Colonic mucosa (tissue), 4 donors: ENCODE data around the gene CHD5. TPM values are rescaled to one million over a fixed set of nuclear protein-coding genes. Genes with fewer than 3 reads are reported as not detected.

Source experiments
- DNase-seq: peaks from one replicate; pipeline ENCODE4 v3.0.0-alpha.2; 2020
- H3K27ac ChIP-seq: fragments of 200-600 bp; one replicate; pipeline ENCODE4 v1.8.0; 2021
- H3K27me3 ChIP-seq: fragments of 200-600 bp; one replicate; pipeline ENCODE4 v1.8.0; 2021
- H3K36me3 ChIP-seq: fragments of 200-600 bp; one replicate; pipeline ENCODE4 v1.8.0; 2021
- H3K4me1 ChIP-seq: fragments of 200-600 bp; one replicate; pipeline ENCODE4 v1.8.0; 2021; ENCODE audit warnings: mild to moderate bottlenecking
- H3K4me3 ChIP-seq: fragments of 200-600 bp; one replicate; pipeline ENCODE4 v1.8.0; 2021
- H3K9ac ChIP-seq, 2 donors: one replicate each; pipeline ENCODE4 v1.7.0; 2013; ENCODE audit warnings: control low read depth in 2 of 2, low read depth in 2 of 2, low read length in 2 of 2
- H3K9me3 ChIP-seq: fragments of 200-600 bp; one replicate; pipeline ENCODE4 v1.8.0; 2021
- intact Hi-C: fragments of 100-400 bp; cut with DNase I; formaldehyde crosslinking; loops from one replicate; pipeline ENCODE4 v1.14.1; 2022
- total RNA-seq, 2 donors: library from RNA; stranded (reverse); fragmentation: NEBNext Ultra II Directional in 1 of 2; extraction: Animal tissue kit (Norgen Biotek cat#: 25700) in 1 of 2; gene quantifications; one replicate each; pipeline ENCODE4 v1.2.1, GENCODE V29; 2021
- TF ChIP-seq, protein P1 (sequence below): fragments of 200-600 bp; IDR thresholded peaks from one replicate; pipeline ENCODE4 v1.8.0; 2022; ENCODE audit warnings: antibody characterized with exemption, mild to moderate bottlenecking
- donor health status: healthy.
- donor health status: DM: no; HTN: no; CAD: no.
- donor health status: DM: no; HTN: no; CAD: no.

The CHD5 gene
- total RNA-seq, 2 donors from 2014 or later = 0.35 to 0.69 TPM

- no peaks in the 10 kb centered on the region for H3K4me1 ChIP-seq
- peaks cover 24% of the 10 kb centered on the region for H3K27me3 ChIP-seq
- no peak overlapping the region for H3K4me3 ChIP-seq
- no peak for DNase-seq
- H3K9me3 ChIP-seq = no peaks in the 10 kb centered on the region
- no peak overlapping the region for H3K27ac ChIP-seq
- intact Hi-C loops = loop anchor here (10.0 kb wide), 1 partner anchor 121 kb away; no protein-coding TSS in a partner anchor
- TF ChIP-seq, protein P1, sequence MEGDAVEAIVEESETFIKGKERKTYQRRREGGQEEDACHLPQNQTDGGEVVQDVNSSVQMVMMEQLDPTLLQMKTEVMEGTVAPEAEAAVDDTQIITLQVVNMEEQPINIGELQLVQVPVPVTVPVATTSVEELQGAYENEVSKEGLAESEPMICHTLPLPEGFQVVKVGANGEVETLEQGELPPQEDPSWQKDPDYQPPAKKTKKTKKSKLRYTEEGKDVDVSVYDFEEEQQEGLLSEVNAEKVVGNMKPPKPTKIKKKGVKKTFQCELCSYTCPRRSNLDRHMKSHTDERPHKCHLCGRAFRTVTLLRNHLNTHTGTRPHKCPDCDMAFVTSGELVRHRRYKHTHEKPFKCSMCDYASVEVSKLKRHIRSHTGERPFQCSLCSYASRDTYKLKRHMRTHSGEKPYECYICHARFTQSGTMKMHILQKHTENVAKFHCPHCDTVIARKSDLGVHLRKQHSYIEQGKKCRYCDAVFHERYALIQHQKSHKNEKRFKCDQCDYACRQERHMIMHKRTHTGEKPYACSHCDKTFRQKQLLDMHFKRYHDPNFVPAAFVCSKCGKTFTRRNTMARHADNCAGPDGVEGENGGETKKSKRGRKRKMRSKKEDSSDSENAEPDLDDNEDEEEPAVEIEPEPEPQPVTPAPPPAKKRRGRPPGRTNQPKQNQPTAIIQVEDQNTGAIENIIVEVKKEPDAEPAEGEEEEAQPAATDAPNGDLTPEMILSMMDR = no peak
- H3K36me3 ChIP-seq = no peaks in the 10 kb centered on the region
- H3K9ac ChIP-seq = no peak overlapping the region
Observed at GRCh38 chr1:6175411-6175828, 4.7 kb downstream of the CHD5 start.

GRCh38 chr1:6174621-6175410, 5.3 kb downstream of the CHD5 start:
- intact Hi-C loops = loop anchor here (10.0 kb wide), 1 partner anchor 120 kb away; no protein-coding TSS in a partner anchor
- Histone ChIP-seq H3K36me3 (no peaks in the 10 kb centered on the region), H3K4me1 (no peaks in the 10 kb centered on the region), H3K9ac (no peak overlapping the region), H3K9me3 (no peaks in the 10 kb centered on the region), H3K4me3 (no peak overlapping the region), H3K27me3 (peaks cover 18% of the 10 kb centered on the region), H3K27ac (no peak overlapping the region)
- no peak for DNase-seq
- TF ChIP-seq, protein P1 = no peak

- Histone ChIP-seq H3K9me3 (no peaks in the 10 kb centered on the region), H3K4me1 (no peaks in the 10 kb centered on the region), H3K27me3 (no peaks in the 10 kb centered on the region), H3K4me3 (no peak overlapping the region), H3K36me3 (no peaks in the 10 kb centered on the region), H3K27ac (no peak overlapping the region), H3K9ac (no peak overlapping the region)
- TF ChIP-seq, protein P1 = no peak
- intact Hi-C loops = loop anchor here (10.0 kb wide), 1 partner anchor 118 kb away; no protein-coding TSS in a partner anchor
- DNase-seq = no peak
Observed at GRCh38 chr1:6172549-6172948, 7.6 kb downstream of the CHD5 start.

GRCh38 chr1:6171548-6172124, 8.5 kb downstream of the CHD5 start:
- H3K9me3 ChIP-seq = no peaks in the 10 kb centered on the region
- no peak overlapping the region for H3K9ac ChIP-seq
- no peak overlapping the region for H3K4me3 ChIP-seq
- no peak overlapping the region for H3K27ac ChIP-seq
- no peaks in the 10 kb centered on the region for H3K36me3 ChIP-seq
- DNase-seq = no peak
- TF ChIP-seq, protein P1 = no peak
- intact Hi-C loops = loop anchor here (10.0 kb wide), 1 partner anchor 117 kb away; no protein-coding TSS in a partner anchor
- no peaks in the 10 kb centered on the region for H3K4me1 ChIP-seq
- no peaks in the 10 kb centered on the region for H3K27me3 ChIP-seq

GRCh38 chr1:6170742-6171201, 9.3 kb downstream of the CHD5 start:
- H3K9ac ChIP-seq = no peak overlapping the region
- H3K36me3 ChIP-seq = no peaks in the 10 kb centered on the region
- H3K27me3 ChIP-seq = no peaks in the 10 kb centered on the region
- DNase-seq = no peak
- H3K27ac ChIP-seq = no peak overlapping the region
- TF ChIP-seq, protein P1 = no peak
- H3K4me3 ChIP-seq = no peak overlapping the region
- H3K4me1 ChIP-seq = no peaks in the 10 kb centered on the region
- no peaks in the 10 kb centered on the region for H3K9me3 ChIP-seq
- intact Hi-C loops = loop anchor here (10.0 kb wide), 1 partner anchor 116 kb away; no protein-coding TSS in a partner anchor
